Measurements from ENCODE around the gene ZBED6.
"Not testable (repeated sequence)": the region's sequence is repeated elsewhere in the genome, so short reads cannot be mapped to it uniquely, and the experiment has no call there.

The ZBED6 gene, protein sequence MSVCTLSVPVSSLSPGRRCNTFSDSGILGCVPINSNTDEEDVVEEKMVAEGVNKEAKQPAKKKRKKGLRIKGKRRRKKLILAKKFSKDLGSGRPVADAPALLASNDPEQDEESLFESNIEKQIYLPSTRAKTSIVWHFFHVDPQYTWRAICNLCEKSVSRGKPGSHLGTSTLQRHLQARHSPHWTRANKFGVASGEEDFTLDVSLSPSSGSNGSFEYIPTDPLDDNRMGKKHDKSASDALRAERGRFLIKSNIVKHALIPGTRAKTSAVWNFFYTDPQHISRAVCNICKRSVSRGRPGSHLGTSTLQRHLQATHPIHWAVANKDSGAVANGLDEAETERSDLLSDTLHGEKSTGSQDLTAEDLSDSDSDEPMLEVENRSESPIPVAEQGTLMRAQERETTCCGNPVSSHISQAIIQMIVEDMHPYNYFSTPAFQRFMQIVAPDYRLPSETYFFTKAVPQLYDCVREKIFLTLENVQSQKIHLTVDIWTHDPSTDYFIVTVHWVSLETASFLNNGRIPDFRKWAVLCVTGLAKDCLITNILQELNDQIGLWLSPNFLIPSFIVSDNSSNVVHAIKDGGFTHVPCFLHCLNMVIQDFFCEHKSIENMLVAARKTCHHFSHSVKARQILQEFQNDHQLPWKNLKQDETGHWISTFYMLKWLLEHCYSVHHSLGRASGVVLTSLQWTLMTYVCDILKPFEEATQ (N-terminal part only)

DNA sequence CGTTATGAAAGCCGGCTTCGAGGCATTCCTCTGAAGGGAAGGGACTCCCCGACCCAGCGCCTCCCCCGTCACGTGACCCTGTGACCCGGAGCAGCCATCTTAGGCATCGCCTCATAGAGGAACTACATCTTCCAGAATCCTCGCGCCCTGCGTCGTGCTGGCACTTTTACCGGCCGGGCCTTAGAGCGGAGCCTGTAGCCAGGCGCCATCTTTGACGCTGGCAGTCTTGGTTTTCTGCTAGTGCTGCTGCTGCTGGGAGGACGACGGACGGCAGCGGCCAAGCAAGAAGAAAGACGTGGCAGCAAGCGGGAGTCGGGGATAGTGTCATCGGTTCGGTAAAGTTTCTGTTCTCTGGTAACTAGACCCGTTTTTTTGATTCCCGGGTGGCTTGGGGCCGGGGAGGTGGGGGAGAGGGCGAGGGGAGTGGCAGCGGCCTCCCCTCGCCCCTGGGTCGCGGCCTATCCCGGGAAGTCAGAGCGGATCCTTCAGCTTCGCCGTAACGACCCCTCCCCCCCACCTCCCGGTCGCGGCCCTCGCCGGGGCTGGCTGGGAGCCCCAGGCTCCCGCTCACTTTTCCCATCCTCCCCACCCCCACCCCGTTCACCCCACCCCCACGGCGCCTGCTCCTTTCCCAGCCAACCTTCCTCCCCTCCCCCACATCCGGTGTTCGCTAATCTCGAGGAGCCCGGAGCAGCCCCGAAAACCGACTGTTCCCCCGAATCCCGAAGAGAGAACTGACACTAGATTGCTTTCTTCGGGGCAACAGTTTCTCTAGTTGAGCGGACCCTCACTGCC lies at the start of gene ZBED6, which contains the start of gene ZC3H11A:
TSS of gene ZBED6 (plus strand) at position 183 of the 795 bp plus-strand sequence. CDS start 1,900 bp downstream, outside the sequence.
TSS of gene ZC3H11A (plus strand) at position 183 of the 795 bp plus-strand sequence. CDS start 21,448 bp downstream, outside the sequence.
- in situ Hi-C loops (cut with MboI; ENCODE audit: low sequenced_read_pairs, unreplicated experiment), result no loop called here
- DNase-seq (ENCODE audit: low spot score), result peak; percentile 94
- TF ChIP-seq, protein P1, sequence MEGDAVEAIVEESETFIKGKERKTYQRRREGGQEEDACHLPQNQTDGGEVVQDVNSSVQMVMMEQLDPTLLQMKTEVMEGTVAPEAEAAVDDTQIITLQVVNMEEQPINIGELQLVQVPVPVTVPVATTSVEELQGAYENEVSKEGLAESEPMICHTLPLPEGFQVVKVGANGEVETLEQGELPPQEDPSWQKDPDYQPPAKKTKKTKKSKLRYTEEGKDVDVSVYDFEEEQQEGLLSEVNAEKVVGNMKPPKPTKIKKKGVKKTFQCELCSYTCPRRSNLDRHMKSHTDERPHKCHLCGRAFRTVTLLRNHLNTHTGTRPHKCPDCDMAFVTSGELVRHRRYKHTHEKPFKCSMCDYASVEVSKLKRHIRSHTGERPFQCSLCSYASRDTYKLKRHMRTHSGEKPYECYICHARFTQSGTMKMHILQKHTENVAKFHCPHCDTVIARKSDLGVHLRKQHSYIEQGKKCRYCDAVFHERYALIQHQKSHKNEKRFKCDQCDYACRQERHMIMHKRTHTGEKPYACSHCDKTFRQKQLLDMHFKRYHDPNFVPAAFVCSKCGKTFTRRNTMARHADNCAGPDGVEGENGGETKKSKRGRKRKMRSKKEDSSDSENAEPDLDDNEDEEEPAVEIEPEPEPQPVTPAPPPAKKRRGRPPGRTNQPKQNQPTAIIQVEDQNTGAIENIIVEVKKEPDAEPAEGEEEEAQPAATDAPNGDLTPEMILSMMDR (IDR thresholded peaks at IDR 0.05; ENCODE audit: borderline replicate concordance, control extremely low read depth, extremely low read depth, insufficient read depth, missing control alignments), result no peak

DNA sequence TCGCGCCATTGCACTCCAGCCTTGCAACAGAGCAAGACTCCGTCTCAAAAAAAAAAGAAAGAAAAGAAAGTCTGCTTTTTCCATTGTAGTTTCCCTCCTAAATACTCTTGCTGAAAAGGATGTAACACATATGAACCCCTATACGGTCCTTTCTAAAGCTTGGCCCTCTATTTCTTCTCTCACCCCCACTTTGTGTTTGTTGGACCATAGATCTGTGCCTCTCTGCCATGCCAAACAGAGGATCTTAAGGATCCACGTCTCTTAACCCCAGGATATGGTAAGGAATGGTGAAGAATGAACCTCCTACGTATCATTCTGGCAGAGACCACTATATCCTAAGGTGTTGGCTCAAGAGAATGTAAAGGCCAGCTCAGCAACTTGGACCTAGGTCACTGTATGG lies 49.1 kb upstream of the ZBED6 start:
- in situ Hi-C loops (cut with MboI; ENCODE audit: low sequenced_read_pairs, unreplicated experiment), result no loop called here
- TF ChIP-seq, protein P1 (IDR thresholded peaks at IDR 0.05; ENCODE audit: borderline replicate concordance, control extremely low read depth, extremely low read depth, insufficient read depth, missing control alignments), result no peak
- DNase-seq (ENCODE audit: low spot score), result no peak

DNA sequence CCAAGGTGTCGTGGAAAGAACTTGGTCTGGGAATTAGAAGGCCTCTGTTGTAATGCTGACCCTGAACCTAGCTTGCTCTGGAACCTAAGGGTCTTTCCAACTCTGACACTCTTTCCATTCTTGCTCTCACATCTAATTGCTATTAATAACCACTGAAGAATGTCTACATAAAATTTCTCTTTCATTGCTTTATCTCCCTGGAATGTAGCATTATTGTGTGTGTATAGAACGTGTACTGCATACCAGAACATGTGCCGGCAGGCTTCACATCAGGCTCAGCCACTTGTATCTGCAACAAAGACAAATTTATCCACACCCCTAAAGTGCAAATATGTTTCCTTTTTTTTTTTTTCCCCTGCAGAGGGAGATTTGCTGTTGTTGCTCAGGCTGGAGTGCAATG lies 44.4 kb upstream of the ZBED6 start:
- in situ Hi-C loops (cut with MboI; ENCODE audit: low sequenced_read_pairs, unreplicated experiment), result no loop called here
- no peak for DNase-seq (ENCODE audit: low spot score)
- TF ChIP-seq, protein P1 (IDR thresholded peaks at IDR 0.05; ENCODE audit: borderline replicate concordance, control extremely low read depth, extremely low read depth, insufficient read depth, missing control alignments), result no peak

DNA sequence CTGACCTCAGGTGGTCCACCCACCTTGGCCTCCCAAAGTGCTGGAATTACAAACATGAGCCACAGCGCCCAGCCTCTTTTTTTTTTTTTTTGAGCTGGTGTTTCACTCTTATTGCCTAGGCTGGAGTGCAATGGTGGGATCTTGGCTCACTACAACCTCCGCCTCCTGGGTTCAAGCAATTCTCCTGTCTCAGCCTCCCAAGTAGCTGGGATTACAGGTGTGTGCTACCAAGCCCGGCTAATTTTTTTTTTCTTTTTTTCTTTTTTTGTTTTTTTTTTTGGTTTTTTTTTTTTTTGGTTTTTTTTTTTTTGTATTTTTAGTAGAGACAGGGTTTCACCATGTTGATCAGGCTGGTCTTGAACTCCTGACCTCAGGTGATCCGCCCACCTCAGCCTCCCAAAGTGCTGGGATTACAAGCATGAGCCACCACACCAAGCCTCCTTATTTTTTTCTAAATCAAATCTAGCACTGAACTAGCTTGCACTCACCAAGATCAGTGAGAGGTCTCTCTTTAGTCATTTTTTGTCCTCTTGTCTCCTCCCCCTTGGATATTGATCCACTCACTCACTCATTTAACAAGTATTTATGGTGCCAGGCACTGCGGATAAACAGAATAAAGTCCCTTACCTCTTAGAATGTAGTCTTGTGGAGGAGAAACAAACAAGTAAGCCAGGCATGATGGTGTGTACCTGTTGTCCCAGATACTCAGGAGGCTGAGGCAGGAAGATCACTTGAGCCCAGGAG lies 43.6 kb upstream of the ZBED6 start:
- in situ Hi-C loops (cut with MboI; ENCODE audit: low sequenced_read_pairs, unreplicated experiment); DNase-seq (ENCODE audit: low spot score): not testable (repeated sequence)

DNA sequence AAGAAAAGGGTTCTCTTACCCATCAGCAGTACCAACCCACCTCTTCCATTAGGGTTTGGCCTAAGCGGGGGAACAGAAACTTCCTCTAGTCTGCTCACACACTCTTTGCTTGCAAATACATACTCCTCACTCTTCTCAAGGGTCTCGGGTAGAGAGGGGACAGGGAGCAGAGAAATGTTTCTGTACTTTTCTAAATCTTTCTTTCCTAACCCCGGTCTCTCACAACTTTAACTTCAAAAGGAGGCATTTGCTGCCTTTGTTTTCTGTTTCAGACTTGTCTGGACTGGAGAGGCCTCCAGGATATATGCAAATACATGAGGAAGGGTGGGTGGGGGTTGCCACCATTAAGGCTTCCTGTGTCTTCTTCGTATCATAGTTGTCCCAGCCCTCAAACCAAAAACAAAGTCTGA lies 41.0 kb upstream of the ZBED6 start:
- TF ChIP-seq, protein P1 (IDR thresholded peaks at IDR 0.05; ENCODE audit: borderline replicate concordance, control extremely low read depth, extremely low read depth, insufficient read depth, missing control alignments), result no peak
- in situ Hi-C loops (cut with MboI; ENCODE audit: low sequenced_read_pairs, unreplicated experiment), result no loop called here
- DNase-seq (ENCODE audit: low spot score), result no peak

DNA sequence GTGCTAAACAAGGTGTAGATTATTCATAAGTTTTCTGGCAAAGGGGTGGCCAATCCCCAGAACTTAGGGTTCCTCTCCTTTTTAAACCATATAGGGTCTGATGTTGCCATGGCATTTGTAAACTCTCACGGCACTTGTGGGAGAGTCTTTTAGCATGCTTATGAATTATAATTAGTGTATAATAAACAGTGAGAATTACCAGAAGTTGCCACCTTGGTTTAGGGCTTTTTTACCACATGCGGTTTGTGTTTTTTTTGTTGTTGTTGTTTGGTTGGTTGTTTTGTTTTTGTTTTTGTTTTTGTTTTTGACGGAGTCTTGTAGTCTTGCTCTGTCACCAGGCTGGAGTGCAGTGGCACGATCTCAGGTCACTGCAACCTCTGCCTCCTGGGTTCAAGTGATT lies 39.4 kb upstream of the ZBED6 start:
- TF ChIP-seq, protein P1 (IDR thresholded peaks at IDR 0.05; ENCODE audit: borderline replicate concordance, control extremely low read depth, extremely low read depth, insufficient read depth, missing control alignments), result no peak
- in situ Hi-C loops (cut with MboI; ENCODE audit: low sequenced_read_pairs, unreplicated experiment), result no loop called here
- no peak for DNase-seq (ENCODE audit: low spot score)

DNA sequence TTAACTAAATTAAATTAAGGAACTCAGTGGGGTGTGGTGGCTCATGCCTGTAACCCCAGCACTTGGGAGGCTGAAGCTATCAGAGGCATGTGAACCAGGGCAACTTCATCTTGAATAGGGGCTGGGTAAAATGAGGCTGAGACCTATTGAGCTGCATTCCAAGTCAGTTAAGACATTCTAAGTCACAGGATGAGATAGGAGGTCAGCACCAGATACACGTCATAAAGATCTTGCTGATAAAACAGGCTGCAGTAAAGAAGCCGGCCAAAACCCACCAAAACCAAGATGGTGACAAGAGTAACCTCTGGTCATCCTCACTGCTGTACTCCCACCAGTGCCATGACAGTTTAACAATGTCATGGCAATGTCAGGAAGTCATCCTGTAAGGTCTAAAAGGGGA lies 36.7 kb upstream of the ZBED6 start:
- DNase-seq (ENCODE audit: low spot score); in situ Hi-C loops (cut with MboI; ENCODE audit: low sequenced_read_pairs, unreplicated experiment): not testable (repeated sequence)
